ENCODE data around the gene CHAF1B.

CHAF1B gene

GRCh38 chr21:36402339-36402738, 17.1 kb downstream of the CHAF1B start:
- Mint-ChIP-seq H3K9me3 (ENCODE audit: low read depth) (no peaks in the 10 kb centered on the region), H3K36me3 (peaks cover 18% of the 10 kb centered on the region), H3K27ac (no peak overlapping the region), H3K27me3 (no peaks in the 10 kb centered on the region), H3K4me1 (ENCODE audit: low read depth) (no peaks in the 10 kb centered on the region), H3K4me3 (no peak overlapping the region)

- Mint-ChIP-seq H3K4me1 (ENCODE audit: low read depth) (no peaks in the 10 kb centered on the region), H3K27ac (no peak overlapping the region), H3K4me3 (no peak overlapping the region), H3K36me3 (peaks cover 16% of the 10 kb centered on the region), H3K27me3 (no peaks in the 10 kb centered on the region), H3K9me3 (ENCODE audit: low read depth) (no peaks in the 10 kb centered on the region)
Observed at GRCh38 chr21:36403713-36404112, 18.5 kb downstream of the CHAF1B start.

- no peaks in the 10 kb centered on the region for H3K9me3 Mint-ChIP-seq (ENCODE audit: low read depth)
- no peaks in the 10 kb centered on the region for H3K4me1 Mint-ChIP-seq (ENCODE audit: low read depth)
- peaks cover 16% of the 10 kb centered on the region for H3K36me3 Mint-ChIP-seq
- H3K4me3 Mint-ChIP-seq = no peak overlapping the region
- no peak overlapping the region for H3K27ac Mint-ChIP-seq
- no peaks in the 10 kb centered on the region for H3K27me3 Mint-ChIP-seq
Observed at GRCh38 chr21:36408568-36408967, 23.4 kb downstream of the CHAF1B start.

- H3K27ac Mint-ChIP-seq = no peak overlapping the region
- no peaks in the 10 kb centered on the region for H3K27me3 Mint-ChIP-seq
- H3K9me3 Mint-ChIP-seq (ENCODE audit: low read depth) = no peaks in the 10 kb centered on the region
- H3K4me1 Mint-ChIP-seq (ENCODE audit: low read depth) = no peaks in the 10 kb centered on the region
- peaks cover 19% of the 10 kb centered on the region for H3K36me3 Mint-ChIP-seq
- H3K4me3 Mint-ChIP-seq = no peak overlapping the region
Observed at GRCh38 chr21:36411301-36411700, 26.1 kb downstream of the CHAF1B start.

GRCh38 chr21:36412916-36413315, 27.7 kb downstream of the CHAF1B start:
- Mint-ChIP-seq H3K9me3 (ENCODE audit: low read depth) (no peaks in the 10 kb centered on the region), H3K4me1 (ENCODE audit: low read depth) (no peaks in the 10 kb centered on the region), H3K4me3 (no peak overlapping the region), H3K27ac (no peak overlapping the region), H3K36me3 (peaks cover 13% of the 10 kb centered on the region), H3K27me3 (no peaks in the 10 kb centered on the region)

GRCh38 chr21:36415375-36415774, 30.2 kb downstream of the CHAF1B start:
- Mint-ChIP-seq H3K9me3 (ENCODE audit: low read depth) (no peaks in the 10 kb centered on the region), H3K27me3 (no peaks in the 10 kb centered on the region), H3K4me1 (ENCODE audit: low read depth) (no peaks in the 10 kb centered on the region), H3K27ac (no peak overlapping the region), H3K36me3 (peaks cover 13% of the 10 kb centered on the region), H3K4me3 (no peak overlapping the region)

GRCh38 chr21:36419241-36419640, 34.0 kb downstream of the CHAF1B start:
- H3K4me3 Mint-ChIP-seq = no peak overlapping the region
- H3K9me3 Mint-ChIP-seq (ENCODE audit: low read depth) = no peaks in the 10 kb centered on the region
- no peaks in the 10 kb centered on the region for H3K27me3 Mint-ChIP-seq
- no peak overlapping the region for H3K27ac Mint-ChIP-seq
- no peaks in the 10 kb centered on the region for H3K4me1 Mint-ChIP-seq (ENCODE audit: low read depth)
- peaks cover 3% of the 10 kb centered on the region for H3K36me3 Mint-ChIP-seq

- no peak overlapping the region for H3K4me3 Mint-ChIP-seq
- no peaks in the 10 kb centered on the region for H3K9me3 Mint-ChIP-seq (ENCODE audit: low read depth)
- no peaks in the 10 kb centered on the region for H3K4me1 Mint-ChIP-seq (ENCODE audit: low read depth)
- no peaks in the 10 kb centered on the region for H3K27me3 Mint-ChIP-seq
- H3K36me3 Mint-ChIP-seq = peaks cover 3% of the 10 kb centered on the region
- no peak overlapping the region for H3K27ac Mint-ChIP-seq
Observed at GRCh38 chr21:36419996-36420395, 34.8 kb downstream of the CHAF1B start.

GRCh38 chr21:36420571-36421339, 35.6 kb downstream of the CHAF1B start:
- H3K9me3 Mint-ChIP-seq (ENCODE audit: low read depth) = no peaks in the 10 kb centered on the region

GRCh38 chr21:36422279-36423098, 37.3 kb downstream of the CHAF1B start:
- no peaks in the 10 kb centered on the region for H3K4me1 Mint-ChIP-seq (ENCODE audit: low read depth)
- no peaks in the 10 kb centered on the region for H3K27me3 Mint-ChIP-seq
- no peaks in the 10 kb centered on the region for H3K9me3 Mint-ChIP-seq (ENCODE audit: low read depth)
- no peak overlapping the region for H3K4me3 Mint-ChIP-seq
- no peak overlapping the region for H3K27ac Mint-ChIP-seq
- no peaks in the 10 kb centered on the region for H3K36me3 Mint-ChIP-seq

More at GRCh38 chr21:36420571-36421339, 35.6 kb downstream of the CHAF1B start:
- Mint-ChIP-seq H3K4me1 (ENCODE audit: low read depth) (no peaks in the 10 kb centered on the region), H3K27ac (no peak overlapping the region), H3K4me3 (no peak overlapping the region), H3K27me3 (no peaks in the 10 kb centered on the region), H3K36me3 (peaks cover 3% of the 10 kb centered on the region)

GRCh38 chr21:36423771-36424433, 38.7 kb downstream of the CHAF1B start:
- H3K27ac Mint-ChIP-seq = no peak overlapping the region
- H3K4me1 Mint-ChIP-seq (ENCODE audit: low read depth) = no peaks in the 10 kb centered on the region
- H3K27me3 Mint-ChIP-seq = no peaks in the 10 kb centered on the region
- H3K36me3 Mint-ChIP-seq = no peaks in the 10 kb centered on the region
- no peak overlapping the region for H3K4me3 Mint-ChIP-seq
- H3K9me3 Mint-ChIP-seq (ENCODE audit: low read depth) = no peaks in the 10 kb centered on the region

- Mint-ChIP-seq H3K4me3 (no peak overlapping the region), H3K36me3 (no peaks in the 10 kb centered on the region), H3K27me3 (no peaks in the 10 kb centered on the region), H3K4me1 (ENCODE audit: low read depth) (no peaks in the 10 kb centered on the region), H3K27ac (no peak overlapping the region), H3K9me3 (ENCODE audit: low read depth) (no peaks in the 10 kb centered on the region)
Observed at GRCh38 chr21:36424592-36424991, 39.4 kb downstream of the CHAF1B start.

- Mint-ChIP-seq H3K27me3 (peaks cover 2% of the 10 kb centered on the region), H3K27ac (no peak overlapping the region), H3K4me3 (no peak overlapping the region), H3K36me3 (no peaks in the 10 kb centered on the region), H3K9me3 (ENCODE audit: low read depth) (no peaks in the 10 kb centered on the region), H3K4me1 (ENCODE audit: low read depth) (peaks cover 6% of the 10 kb centered on the region)
Observed at GRCh38 chr21:36425286-36425685, 40.1 kb downstream of the CHAF1B start.

- H3K27ac Mint-ChIP-seq = no peak overlapping the region
- no peaks in the 10 kb centered on the region for H3K36me3 Mint-ChIP-seq
- H3K4me3 Mint-ChIP-seq = no peak overlapping the region
- H3K4me1 Mint-ChIP-seq (ENCODE audit: low read depth) = peaks cover 11% of the 10 kb centered on the region
- no peaks in the 10 kb centered on the region for H3K9me3 Mint-ChIP-seq (ENCODE audit: low read depth)
- peaks cover 5% of the 10 kb centered on the region for H3K27me3 Mint-ChIP-seq
Observed at GRCh38 chr21:36427502-36427901, 42.3 kb downstream of the CHAF1B start.

Measured in activated naive CD8-positive, alpha-beta T cell (primary cell).